Activated CD8-positive, alpha-beta T cell treated with anti-CD3 and anti-CD28 coated beads for 36 hours (primary cell): ENCODE measurements around the gene AIFM3. TPM values are rescaled to one million over a fixed set of nuclear protein-coding genes. Genes with fewer than 3 reads are reported as not detected.

ENCODE experiments used
- ATAC-seq: fragments of 200-7000 bp; cut with Tn5 transposase; one replicate; pipeline ENCODE4 v1.10.0; 2021; ENCODE audit warnings: mild to moderate bottlenecking, moderate library complexity
- CTCF ChIA-PET: fragments of 350-600 bp; sonication (Branson Sonifier 250); formaldehyde crosslinking; loops from one replicate; lab custom pipeline; 2021; ENCODE audit warnings: antibody characterized with exemption; lab: Charles Lee
- POLR2A ChIA-PET: fragments of 350-600 bp; sonication (Branson Sonifier 250); formaldehyde crosslinking; loops from one replicate; lab custom pipeline; 2021; ENCODE audit warnings: antibody characterized with exemption; lab: Charles Lee
- DNase-seq: peaks from one replicate; pipeline ENCODE4 v3.0.0-alpha.2; 2020
- H3K27ac Mint-ChIP-seq: one replicate; pipeline ENCODE4 v1.8.0; 2021; ENCODE audit warnings: mild to moderate bottlenecking, mixed read lengths
- H3K27me3 Mint-ChIP-seq: one replicate; pipeline ENCODE4 v1.8.0; 2021; ENCODE audit warnings: mixed read lengths
- H3K36me3 Mint-ChIP-seq: one replicate; pipeline ENCODE4 v1.8.0; 2021; ENCODE audit warnings: low read depth, mixed read lengths
- H3K4me1 Mint-ChIP-seq: one replicate; pipeline ENCODE4 v1.8.0; 2021; ENCODE audit warnings: low read depth, mixed read lengths
- H3K4me3 Mint-ChIP-seq: one replicate; pipeline ENCODE4 v1.8.0; 2021; ENCODE audit warnings: mild to moderate bottlenecking, moderate library complexity, mixed read lengths
- H3K9me3 Mint-ChIP-seq: one replicate; pipeline ENCODE4 v1.8.0; 2021; ENCODE audit warnings: mixed read lengths
- intact Hi-C: fragments of 100-400 bp; cut with micrococcal nuclease; formaldehyde crosslinking; loops from one replicate; pipeline ENCODE4 v1.10.0; 2022
- total RNA-seq, 2 experiments: library from RNA; stranded (reverse); gene quantifications; one replicate each; pipeline ENCODE4 v1.2.3, GENCODE V29; 2021
- TF ChIP-seq, protein P1 (sequence below): fragments of 200-600 bp; IDR thresholded peaks from one replicate; pipeline ENCODE4 v1.8.0; 2022; ENCODE audit warnings: antibody characterized with exemption, mild to moderate bottlenecking

AIFM3 gene
- total RNA-seq, 2 experiments from 2014 or later = 0.25 to 0.40 TPM

DNA sequence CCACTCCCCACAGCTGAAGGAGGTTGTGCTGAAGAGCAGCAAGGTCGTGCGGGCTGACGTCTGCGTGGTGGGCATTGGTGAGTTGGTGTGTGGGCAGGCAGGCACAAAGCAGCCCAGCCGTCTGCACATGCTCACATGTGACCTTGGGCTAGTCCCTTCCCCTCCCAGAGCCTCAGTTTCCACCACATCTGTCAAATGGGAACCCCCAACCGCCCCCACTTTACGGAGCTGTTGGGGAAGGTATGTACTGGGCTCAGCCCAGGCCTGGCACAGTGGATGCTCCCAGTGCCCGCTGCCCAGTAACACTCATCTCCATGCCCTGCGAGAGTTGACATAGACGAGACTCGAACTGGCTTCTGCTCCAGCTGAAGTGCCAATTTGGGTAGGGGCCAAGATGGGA, 10.0 kb downstream of the AIFM3 start:
- H3K36me3 Mint-ChIP-seq = no peaks in the 10 kb centered on the region
- peaks cover 4% of the 10 kb centered on the region for H3K9me3 Mint-ChIP-seq
- intact Hi-C loops = loop anchor here (10.0 kb wide), 1 partner anchor 52 kb away; no protein-coding TSS in a partner anchor
- no peak overlapping the region for H3K27ac Mint-ChIP-seq
- DNase-seq (no peak), ATAC-seq (no peak)
- TF ChIP-seq, protein P1, sequence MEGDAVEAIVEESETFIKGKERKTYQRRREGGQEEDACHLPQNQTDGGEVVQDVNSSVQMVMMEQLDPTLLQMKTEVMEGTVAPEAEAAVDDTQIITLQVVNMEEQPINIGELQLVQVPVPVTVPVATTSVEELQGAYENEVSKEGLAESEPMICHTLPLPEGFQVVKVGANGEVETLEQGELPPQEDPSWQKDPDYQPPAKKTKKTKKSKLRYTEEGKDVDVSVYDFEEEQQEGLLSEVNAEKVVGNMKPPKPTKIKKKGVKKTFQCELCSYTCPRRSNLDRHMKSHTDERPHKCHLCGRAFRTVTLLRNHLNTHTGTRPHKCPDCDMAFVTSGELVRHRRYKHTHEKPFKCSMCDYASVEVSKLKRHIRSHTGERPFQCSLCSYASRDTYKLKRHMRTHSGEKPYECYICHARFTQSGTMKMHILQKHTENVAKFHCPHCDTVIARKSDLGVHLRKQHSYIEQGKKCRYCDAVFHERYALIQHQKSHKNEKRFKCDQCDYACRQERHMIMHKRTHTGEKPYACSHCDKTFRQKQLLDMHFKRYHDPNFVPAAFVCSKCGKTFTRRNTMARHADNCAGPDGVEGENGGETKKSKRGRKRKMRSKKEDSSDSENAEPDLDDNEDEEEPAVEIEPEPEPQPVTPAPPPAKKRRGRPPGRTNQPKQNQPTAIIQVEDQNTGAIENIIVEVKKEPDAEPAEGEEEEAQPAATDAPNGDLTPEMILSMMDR = no peak
- no peaks in the 10 kb centered on the region for H3K27me3 Mint-ChIP-seq
- POLR2A ChIA-PET = no interaction called here
- H3K4me3 Mint-ChIP-seq = no peak overlapping the region
- H3K4me1 Mint-ChIP-seq = peaks cover 23% of the 10 kb centered on the region
- CTCF ChIA-PET = interaction anchor here (1.3 kb wide), 1 partner anchor 91 kb away, joined by 4 read pairs; no protein-coding TSS in a partner anchor

DNA sequence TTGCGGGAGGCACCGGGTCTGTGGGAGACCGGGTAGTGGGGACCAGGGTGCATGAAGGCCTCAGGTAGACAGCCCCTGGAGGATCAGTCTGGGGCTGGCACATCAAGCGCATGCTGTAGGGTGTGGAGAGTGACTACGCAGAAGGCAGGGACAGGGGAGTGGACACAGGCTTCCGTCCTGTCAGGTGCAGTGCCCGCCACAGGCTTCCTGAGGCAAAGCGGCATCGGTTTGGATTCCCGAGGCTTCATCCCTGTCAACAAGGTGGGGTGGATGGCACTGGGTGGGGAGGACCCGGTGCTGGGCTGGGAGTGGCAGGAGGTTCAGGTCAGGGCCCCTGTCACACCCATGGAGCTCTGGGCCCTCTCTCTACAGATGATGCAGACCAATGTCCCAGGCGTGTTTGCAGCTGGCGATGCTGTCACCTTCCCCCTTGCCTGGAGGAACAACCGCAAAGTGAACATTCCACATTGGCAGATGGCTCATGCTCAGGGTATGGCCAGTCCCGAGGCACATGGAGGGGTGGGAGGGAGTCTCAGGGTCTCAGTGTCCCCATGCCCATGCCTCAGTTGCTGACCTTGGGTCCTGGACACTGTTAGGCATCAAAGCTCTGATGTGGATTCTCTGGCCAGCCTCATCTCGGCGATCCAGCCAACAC, 10.6 kb downstream of the AIFM3 start:
- Mint-ChIP-seq H3K4me1 (peaks cover 24% of the 10 kb centered on the region), H3K9me3 (peaks cover 4% of the 10 kb centered on the region), H3K4me3 (no peak overlapping the region), H3K27me3 (no peaks in the 10 kb centered on the region), H3K27ac (no peak overlapping the region), H3K36me3 (no peaks in the 10 kb centered on the region)
- DNase-seq (no peak), ATAC-seq (no peak)
- TF ChIP-seq, protein P1 = no peak
- CTCF ChIA-PET = interaction anchor here (0.8 kb wide), 1 partner anchor 16 kb away, joined by 3 read pairs; no protein-coding TSS in a partner anchor
- POLR2A ChIA-PET = no interaction called here
- intact Hi-C loops = loop anchor here (10.0 kb wide), 1 partner anchor 53 kb away; no protein-coding TSS in a partner anchor

DNA sequence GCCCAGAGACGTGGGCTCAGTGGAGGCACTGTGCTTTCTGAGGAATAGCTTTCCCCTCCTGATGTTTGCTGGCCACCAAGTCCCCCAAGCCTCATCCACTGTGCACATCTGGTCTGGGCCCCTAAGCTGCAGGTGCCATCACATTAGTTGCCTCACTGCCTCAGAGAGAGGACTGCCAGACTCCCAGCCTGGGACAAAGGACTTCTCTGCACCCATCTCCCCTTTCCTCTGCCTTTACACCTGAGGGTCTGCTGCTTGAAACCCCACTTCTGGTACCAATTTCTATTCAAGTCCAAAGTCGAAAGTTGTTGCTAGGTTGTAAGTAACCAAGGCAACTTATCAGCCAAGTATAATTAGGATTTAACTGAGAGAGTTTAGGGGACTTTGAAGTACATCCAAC, 11.4 kb downstream of the AIFM3 start:
- H3K9me3 Mint-ChIP-seq = peaks cover 4% of the 10 kb centered on the region
- DNase-seq (no peak), ATAC-seq (no peak)
- no peaks in the 10 kb centered on the region for H3K27me3 Mint-ChIP-seq
- ChIA-PET POLR2A (interaction anchor here (5.2 kb wide), 1 partner anchor 23 kb away, joined by 51 read pairs; the partner anchor contains the start of gene THAP7), CTCF (interaction anchor here (0.8 kb wide), 1 partner anchor 17 kb away, joined by 3 read pairs; no protein-coding TSS in a partner anchor)
- TF ChIP-seq, protein P1 = no peak
- H3K27ac Mint-ChIP-seq = no peak overlapping the region
- peaks cover 31% of the 10 kb centered on the region for H3K4me1 Mint-ChIP-seq
- H3K36me3 Mint-ChIP-seq = no peaks in the 10 kb centered on the region
- H3K4me3 Mint-ChIP-seq = no peak overlapping the region
- intact Hi-C loops = loop anchor here (10.0 kb wide), 1 partner anchor 54 kb away; no protein-coding TSS in a partner anchor

DNA sequence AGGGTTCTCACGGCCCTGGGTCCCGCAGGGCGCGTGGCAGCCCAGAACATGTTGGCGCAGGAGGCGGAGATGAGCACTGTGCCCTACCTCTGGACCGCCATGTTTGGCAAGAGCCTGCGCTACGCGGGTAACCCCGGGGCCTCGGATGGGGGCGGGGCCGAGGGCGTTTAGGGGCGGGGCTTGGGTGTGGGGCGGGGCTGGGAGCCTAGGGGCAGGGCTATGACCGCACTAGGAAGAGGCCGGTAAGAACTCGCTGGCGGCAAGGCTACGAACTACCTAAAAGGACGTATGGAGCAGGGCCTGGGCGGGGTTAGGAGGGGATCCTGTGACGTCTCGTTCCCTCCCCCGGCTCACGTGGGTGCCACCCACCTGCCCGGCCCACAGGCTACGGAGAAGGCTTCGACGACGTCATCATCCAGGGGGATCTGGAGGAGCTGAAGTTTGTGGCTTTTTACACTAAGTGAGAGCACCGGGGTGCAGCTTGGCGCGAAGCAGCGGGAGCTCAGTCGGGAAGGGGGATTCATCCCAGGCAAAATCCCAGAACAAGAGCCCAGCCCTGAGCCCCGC, 12.3 kb downstream of the AIFM3 start:
- TF ChIP-seq, protein P1 = no peak
- Mint-ChIP-seq H3K27ac (peak overlapping the region; percentile 57), H3K36me3 (peaks cover 6% of the 10 kb centered on the region), H3K4me1 (peaks cover 39% of the 10 kb centered on the region), H3K9me3 (peaks cover 4% of the 10 kb centered on the region), H3K27me3 (no peaks in the 10 kb centered on the region), H3K4me3 (peak overlapping the region; percentile 52)
- DNase-seq (peak; percentile 85), ATAC-seq (peak; percentile 88)
- ChIA-PET CTCF (interaction anchor here (0.6 to 4.2 kb wide), 3 partner anchors 18 to 62 kb away, joined by 3 to 13 read pairs (median 4); partner anchors contain the start of gene CRKL), POLR2A (interaction anchor here (5.2 kb wide), 1 partner anchor 22 kb away, joined by 51 read pairs; the partner anchor contains the start of gene THAP7)
- intact Hi-C loops = loop anchor here (10.0 kb wide), 1 partner anchor 55 kb away; no protein-coding TSS in a partner anchor
